HG02840 (cell line): Measurements from ENCODE around the gene OTOR.

Source experiments
- ATAC-seq: cut with Tn5 transposase; IDR thresholded peaks from one replicate; pipeline ENCODE4 v1.9.1; 2021; ENCODE audit warnings: mild to moderate bottlenecking, moderate library complexity, moderate number of reproducible peaks; ENCODE audit not compliant: unreplicated experiment, low FRiP score

Gene OTOR, protein sequence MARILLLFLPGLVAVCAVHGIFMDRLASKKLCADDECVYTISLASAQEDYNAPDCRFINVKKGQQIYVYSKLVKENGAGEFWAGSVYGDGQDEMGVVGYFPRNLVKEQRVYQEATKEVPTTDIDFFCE

DNA sequence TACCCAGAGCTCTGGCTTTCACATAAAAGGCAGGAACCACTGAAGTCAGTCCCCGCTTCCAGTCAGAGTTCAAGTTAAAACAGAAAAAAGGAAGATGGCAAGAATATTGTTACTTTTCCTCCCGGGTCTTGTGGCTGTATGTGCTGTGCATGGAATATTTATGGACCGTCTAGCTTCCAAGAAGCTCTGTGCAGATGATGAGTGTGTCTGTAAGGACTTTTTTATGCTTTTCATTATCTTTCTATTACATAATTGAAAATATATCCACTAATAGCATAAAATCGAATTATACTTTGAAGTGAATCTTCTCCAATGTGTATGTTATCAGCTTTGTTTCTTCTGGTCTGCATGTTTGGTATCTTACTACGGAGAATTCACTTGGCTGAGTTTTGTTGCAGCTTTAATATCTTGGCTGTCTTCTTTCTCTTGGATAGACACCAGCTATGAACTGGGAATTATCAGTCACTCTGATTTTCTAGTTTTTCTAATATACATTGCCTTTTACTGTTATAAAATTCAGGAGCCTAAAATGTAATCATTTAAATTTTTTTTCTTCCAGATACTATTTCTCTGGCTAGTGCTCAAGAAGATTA lies at the start of gene OTOR:
Gene OTOR (plus strand): TSS at position 51 of the 593 bp plus-strand sequence. CDS start 44 bp downstream, at position 95.
- ATAC-seq, result no peak

DNA sequence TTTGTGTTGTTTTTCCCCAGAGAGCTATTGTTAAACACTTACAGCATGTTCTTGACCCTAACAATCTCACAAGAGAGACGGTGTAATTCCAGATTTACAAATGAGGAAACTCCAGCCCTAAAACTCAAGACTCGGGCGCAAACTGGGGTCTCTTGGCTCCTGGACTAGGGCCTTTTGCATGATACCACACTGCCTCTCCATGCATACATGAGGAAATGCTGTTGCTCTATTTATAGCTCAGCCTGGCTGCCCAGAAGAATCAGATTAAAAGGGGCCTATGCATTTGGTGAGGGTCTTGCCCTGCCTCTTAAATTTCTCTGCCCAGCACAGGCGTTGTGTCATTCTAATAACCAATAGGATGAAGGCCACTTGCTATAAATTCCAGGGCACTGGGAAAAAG lies 48.9 kb upstream of the OTOR start:
- no peak for ATAC-seq

DNA sequence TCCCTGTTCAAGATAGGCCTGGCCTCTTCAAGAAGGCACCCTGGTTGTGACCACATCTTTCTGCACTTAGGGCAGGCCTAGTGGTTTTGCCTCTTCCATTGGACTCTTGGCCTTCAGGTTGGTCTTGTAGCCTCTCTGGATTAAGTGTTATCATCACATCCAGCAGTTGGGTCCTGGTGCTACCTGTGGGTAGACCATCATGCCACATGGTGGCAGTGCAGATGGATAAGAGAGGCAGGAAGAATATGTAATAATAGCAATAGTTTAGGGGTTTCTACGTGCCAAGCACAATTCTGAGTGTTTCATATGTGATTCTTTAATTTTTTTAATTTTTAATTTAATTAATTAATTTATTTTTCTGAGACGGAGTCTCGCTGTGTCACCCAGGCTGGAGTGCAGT lies 46.9 kb upstream of the OTOR start:
- ATAC-seq, result no peak

DNA sequence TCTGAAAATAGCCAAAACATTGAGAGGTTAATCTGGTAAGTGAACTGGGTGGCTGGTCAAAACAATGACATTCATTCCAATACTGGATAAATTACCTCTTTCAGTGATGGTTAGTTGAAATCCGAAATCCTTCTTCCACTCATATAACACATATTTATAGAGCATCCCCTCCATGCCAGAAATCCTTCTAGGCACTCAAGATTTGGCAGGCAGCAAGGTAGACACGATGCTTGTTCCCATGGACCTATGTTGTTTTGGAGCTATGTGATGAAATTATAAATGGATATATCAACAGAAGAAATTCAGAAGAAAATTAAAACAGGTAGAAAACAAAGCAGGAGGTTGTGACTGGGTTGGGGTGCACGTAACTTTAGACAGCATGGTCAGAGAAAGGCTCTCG lies 44.6 kb upstream of the OTOR start:
- ATAC-seq, result no peak

DNA sequence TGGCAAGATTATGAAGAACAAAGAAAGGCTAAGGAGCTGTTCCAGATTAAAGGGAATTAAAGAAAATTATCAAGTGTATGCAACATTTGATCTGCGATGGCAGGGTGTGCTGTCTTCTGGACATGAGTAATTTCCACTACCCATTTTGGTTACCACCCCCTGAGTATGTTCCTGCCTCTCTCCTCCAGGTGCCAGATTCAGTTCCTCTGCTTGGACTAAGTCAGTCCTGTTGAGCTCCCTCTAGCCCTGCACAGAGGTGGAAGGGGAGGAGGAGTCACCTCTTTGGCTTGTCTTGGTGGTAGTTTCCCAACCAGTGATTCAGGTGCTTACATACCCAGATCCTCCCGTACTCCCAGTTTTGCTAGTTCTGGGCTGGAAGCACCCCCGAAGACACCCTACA lies 40.5 kb upstream of the OTOR start:
- no peak for ATAC-seq

DNA sequence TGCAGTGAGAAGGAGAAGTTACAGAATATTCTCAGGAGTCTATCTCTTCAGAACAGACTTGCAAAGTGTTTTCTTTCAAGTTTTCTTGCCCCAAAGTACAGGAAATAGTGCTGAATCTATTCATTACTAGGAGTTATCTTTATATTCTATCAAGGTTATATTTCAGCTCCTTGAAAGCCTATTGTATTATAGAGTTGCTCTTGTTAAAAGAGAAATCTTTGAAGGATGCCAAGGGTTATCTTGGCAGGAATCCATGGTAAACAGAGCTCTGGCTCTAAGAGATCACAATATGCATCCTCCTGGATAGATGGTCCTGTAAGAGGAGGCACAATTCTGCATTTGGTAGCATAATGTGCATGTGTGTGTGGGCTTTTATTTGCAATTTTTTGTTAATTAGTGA lies 39.6 kb upstream of the OTOR start:
- ATAC-seq, result no peak

DNA sequence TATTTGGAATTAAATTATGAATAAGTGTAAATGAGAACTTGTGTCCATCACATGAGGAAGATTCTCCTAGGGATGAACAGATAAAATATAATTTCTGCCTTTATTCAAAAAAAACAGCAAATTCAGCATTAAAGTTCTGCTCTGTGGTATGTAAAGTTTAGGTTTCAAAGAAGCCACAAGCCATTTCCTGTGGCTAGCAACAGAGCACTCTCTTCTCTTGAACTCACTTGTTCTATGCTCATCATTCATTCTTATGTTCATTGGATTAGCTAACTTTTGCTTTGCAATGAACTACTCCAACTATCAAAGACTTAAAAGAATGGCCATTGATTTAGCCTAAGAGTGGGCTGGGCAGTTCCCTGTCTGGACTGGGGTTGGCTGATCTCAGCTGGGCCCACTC lies 39.1 kb upstream of the OTOR start:
- ATAC-seq, result no peak

DNA sequence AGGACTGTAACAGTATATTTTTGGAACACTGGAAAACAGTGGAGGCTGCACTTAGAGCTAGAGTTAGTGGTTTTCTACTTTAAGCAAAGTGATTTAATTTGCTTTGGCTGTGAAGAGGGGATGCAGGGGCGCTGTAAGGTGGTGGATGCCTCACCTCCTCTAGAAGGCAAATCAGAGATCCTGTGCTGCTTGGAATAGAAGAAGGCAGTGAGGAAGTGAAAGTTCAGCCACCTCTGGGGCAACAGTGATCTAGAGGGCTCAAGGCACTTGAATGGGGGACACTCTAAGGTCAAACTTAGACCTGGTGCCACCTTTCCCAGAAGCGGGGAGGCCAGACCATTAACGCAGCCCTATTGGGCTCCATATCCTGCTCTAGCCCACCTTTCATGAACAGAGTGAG lies 37.4 kb upstream of the OTOR start:
- ATAC-seq, result no peak

DNA sequence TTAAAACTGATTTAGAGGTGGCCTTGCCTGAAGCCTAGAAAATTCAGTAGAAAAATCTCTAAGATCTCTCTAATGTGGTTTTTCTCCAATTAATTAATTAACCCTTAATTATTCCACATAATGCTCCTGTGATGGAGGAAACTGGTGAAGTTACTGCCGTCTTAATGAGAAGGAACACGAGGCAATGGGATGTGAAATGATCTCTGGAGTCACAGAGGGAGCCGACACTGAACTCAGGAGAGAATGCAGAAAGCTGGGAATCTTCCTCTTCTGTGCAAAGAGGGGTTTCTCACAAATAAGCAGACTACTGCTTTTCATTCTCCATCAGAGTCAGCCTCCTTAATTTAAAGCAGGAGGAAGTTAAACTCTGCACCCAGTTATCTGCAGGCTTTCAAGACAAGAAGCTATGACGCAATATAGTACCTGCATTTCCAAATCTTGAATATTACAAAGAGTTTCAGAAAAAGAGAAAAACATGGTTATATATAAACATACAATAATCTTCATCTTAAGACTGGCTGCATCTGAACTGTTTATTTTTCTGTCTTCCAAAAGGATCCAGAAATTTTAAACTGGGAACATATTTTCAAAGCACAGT lies 36.4 kb upstream of the OTOR start:
- no peak for ATAC-seq

DNA sequence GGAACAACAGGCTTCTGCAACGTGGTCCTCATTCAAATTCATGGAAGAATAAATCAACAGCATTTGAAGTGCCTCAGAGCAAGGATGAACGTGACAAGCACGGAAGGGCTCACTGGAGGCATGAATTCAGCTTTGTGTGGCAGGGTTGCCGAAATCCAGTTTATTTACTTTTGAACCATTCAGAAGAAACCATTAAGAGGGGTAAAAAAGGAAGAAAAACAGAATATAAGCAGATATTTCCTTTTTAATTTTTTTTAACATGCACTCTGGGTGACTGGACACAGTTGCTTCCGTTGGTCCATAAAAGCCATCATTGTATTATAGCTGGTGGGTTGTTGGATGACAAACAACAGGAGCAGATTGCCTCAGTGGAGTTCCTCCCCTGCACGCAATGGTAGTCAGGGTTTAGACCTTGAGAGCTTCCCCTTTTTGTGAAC lies 35.6 kb upstream of the OTOR start:
- ATAC-seq, result no peak

DNA sequence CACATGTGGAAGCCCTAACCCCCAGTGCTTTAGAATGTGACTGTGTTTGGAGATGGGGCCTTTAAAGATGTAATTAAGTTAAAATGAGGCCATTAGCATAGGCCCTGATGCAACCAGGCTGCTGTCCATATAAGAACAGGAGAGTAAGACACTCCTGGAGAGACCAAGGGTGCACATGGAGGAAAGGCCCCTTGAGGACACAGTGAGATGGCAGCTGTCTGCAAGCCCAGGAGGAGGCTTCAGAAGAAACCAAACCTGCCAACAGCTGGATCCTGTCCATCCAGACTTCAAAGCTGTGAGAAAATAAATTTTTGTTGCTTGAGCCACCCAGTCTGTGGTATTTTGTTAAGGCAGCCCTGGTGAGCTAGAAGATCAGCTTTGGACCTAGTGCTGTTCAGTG lies 35.1 kb upstream of the OTOR start:
- ATAC-seq, result no peak

DNA sequence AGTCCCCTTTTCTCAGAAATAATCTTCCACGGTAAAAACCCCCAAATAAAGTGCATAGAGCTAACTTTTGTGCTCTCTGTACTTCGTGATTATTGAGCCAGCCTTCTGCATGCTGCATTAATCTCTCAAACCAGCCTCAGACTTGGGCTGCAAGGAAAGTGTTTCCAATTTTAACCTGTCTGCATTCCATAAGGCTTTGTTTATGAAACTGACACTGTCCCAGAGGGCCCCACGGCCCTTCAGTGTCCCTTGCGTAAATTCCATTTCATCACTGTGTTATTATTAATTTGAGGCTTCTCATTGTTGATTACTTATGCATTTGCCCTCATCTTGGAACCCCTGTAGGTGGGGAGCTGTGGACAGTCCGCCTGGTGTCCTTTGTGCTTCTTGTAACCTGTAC lies 33.9 kb upstream of the OTOR start:
- no peak for ATAC-seq

DNA sequence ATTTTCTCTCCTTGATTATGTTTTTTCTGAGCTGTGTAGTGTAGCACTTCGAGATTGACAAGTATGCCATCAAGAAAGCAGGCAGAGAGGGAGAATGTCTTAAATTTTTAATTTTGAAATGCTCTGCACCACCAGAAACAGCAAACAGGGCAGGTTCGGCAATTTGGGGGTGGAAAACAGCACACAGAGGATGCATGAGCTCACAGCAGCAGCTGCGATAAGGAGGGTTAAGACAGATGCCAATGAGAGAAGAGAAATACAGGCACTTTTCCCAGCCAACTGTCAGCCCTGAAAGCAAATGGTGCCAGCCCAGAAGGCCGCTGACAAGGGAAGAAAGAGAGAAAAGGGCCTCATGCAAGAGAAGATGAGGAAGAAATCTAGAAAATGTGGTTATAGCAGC lies 33.4 kb upstream of the OTOR start:
- no peak for ATAC-seq

DNA sequence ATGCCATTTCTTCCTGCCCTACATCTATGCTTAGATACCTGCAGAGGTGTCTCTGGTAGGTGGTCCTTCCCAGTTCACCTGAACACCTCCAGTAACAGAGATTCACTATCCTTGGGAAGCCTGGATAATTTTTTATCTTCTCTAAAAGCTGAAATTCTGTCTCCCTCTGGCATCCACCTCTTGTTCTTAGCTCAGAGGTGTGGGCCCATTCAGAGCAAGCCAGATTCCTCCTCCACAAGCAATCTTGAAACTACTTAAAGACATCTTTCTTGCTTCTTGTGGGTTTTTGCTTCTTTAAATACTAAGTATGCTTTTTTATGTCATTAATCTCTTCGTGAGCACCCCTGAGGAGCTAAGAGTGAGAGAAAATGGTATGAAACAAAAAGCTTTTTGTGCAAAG lies 28.7 kb upstream of the OTOR start:
- no peak for ATAC-seq

DNA sequence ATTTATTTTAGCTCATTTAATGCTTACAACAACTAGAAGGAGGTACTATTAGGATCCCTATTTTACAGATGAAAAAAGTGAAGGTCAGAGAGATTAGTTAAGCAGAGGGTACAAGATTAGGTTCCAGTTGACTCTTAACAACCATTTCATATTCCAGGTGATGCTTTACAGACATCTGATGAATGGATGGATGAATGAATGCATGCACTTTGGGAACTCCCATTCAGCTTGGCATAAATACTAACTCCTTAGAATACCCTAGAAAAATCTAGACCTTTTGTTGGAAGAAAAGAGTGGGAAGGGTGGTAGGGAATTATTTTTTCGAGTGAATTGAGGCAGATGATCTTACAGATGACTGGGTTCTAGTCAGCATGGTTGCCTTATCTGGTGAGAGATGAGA lies 19.1 kb upstream of the OTOR start:
- no peak for ATAC-seq

DNA sequence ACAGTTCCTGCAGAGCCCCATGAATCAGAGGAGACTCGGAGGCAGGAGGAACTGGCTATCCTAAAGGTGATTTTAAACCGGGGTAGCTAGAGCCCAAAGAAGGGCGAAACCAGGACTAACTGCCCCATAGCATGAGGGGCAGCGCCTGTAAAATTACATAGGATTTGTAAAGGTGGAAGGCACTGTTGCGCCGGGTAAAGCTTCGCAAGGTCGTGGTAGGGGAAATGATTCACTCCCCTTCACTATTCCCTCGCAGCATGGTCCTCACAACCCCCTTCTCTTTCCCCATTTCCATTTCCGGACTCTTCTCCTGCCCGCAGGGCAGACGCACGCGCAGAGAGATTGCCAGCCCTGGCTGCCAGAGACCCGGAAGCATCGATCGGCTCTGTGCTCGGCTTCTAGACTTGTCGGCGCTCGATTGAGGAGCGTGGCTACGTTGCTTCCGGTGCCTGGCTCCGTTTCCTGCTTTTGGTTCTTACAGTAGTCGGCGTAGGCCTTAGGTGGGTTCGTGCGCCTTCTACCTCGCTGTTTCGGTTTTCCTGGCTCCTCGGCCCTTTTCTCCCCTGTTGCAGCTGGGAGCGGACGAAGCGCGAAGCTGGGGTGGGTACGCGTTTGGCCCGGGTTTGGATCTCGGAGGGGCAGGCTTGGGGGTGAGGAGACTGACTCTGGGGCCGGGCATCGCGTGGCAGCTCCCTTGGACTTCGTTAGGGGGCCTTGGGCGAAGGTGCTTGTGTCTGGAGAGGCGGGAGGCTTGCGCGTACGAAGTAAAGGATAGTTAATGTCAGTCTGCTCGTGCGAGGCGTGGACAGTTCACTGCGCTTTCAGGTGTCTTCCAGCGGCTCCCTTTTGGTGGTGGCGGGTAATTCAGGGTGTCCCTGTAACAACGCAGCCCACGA lies 18.3 kb upstream of the OTOR start, which contains the start of gene SNRPB2:
Gene SNRPB2 (plus strand): TSS at position 462 of the 896 bp plus-strand sequence. CDS start 1,677 bp downstream, outside the sequence.
- peak; percentile 100 for ATAC-seq

DNA sequence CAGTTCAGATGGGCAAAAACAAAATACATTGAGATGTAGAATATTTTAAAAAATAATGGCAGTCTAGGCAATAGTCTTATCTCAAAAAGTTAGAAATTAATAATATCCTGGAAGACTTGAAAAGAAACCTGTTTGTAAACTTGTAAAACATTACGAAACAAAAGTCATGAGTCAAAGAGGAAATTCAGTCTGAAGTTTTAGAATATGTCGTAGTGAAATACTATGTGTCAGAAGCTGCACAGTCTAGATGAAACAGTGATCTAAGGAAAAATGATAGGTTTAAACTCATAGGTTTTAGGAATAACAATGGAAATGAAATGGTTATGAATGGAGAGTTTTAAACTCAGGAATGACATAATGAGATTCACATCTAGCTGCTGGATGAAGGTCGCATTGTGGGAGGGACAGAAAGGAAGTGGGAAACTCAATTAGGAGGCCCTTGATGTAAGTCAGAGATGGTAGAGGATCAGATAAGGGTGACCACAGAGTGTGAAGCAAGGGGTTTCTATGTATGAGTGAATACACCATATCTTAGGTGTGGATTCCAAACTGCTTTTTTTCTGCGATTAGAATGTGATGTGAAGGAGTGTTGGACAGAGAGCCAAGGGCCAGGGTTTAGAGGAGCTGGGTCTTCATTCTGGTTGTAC lies 15.5 kb upstream of the OTOR start:
- no peak for ATAC-seq

DNA sequence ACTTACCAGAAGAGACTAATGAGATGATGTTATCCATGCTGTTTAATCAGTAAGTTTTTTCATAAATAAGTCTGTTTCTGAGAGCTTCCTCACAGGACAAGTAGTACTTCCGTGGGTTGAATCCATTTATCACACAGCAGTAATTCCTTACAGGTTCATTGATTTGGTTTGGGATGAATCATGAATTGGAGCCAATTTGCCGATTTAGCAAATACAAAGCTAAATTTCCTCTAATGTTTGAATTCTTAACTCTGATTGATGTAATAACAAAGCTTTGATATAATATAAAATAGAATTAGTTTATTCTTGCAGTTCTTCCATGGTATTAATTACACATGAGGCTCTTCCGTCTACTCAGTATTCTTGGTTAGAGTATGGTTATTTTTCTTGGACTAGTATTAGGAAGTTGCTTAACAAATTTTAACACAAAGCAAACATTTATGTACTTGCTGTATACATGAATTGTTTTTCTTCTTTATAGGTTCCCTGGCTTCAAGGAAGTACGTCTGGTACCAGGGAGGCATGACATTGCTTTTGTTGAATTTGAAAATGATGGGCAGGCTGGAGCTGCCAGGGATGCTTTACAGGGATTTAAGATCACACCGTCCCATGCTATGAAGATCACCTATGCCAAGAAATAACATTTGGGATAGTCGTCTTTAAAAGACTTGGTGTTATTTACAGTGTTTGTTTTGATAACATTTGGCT lies 7.6 kb upstream of the OTOR start:
- ATAC-seq, result no peak

DNA sequence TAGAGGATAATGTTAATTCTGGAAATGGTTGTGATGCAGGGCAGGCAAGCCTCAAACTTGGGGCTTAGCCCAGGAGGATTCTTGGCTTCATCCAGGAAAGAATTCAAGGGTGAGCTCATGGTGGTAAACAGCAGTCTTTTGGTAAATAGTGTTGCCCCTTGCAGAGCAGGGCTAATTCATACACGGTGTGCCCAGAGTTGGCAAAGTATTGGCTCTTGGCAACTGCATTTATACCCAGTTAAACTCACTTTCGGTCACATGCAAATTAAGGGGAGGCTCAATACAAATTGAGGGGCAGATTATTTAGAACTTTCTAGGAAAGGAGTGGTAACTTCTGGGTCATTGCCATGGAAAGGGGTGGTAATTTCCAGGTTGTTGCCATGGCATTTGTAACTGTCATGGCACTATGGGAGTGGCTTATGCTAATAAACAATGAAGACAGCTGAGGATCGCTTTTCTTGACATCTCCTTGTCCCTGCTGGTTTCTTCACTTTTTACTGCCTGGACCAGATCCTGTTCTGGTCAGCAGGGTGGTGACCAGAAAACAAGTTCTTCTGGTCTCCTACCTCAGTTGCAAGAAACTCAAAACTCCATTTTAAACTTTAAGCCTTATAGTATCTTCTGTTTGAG lies 3.9 kb upstream of the OTOR start:
- no peak for ATAC-seq

DNA sequence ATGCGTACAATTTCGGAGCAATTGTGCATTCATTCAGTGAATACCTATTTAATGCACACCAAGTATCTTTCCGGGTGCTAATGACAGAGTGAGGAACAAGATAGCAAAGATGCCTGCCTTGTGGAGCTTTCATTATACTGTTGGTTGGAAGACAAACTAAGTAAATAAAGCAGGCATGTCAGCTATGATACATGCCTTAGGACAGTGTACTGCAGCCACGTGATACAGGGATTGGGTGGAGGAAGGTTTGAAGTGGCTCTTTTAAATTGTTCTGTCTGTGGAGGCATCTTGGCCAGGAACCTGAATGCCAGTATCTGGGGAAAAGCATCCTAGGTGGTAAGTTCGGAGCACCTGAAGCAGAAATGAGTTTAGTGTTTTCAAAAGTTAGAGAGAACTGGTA lies 3.0 kb upstream of the OTOR start:
- ATAC-seq, result no peak
